Measurements from ENCODE around the gene PEPD.

DNA sequence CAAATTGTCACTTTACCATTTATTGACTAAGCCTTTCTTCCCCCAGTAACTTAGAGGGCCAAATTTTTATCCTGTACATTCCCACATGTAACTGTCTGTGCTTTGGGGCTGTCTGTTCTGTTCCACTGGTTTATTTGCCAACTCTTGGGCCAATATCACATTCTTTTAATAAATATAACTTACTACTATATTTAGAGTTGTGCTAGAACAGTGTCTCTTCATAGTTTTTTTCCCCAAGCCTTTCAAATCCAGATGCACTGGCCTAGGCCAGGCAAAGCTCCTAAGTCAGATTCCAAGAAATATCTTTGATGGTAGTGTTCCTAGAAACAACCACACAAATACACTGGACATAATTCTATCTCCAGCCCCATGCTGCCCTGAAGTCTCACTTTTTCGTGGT is 164.0 kb downstream of the PEPD start:
- no peak for TF ChIP-seq CTCF (IDR thresholded peaks at IDR 0.05; ENCODE audit: poor library complexity)
- TF ChIP-seq EZH2phosphoT487 (IDR thresholded peaks at IDR 0.05; ENCODE audit: low read depth, severe bottlenecking, unreplicated experiment) = no peak

Data from hepatocyte (in vitro differentiated cells).